Ecto neural progenitor cell (in vitro differentiated cells): ENCODE measurements around the gene KRT2.

ENCODE experiments used
- DNase-seq: peaks from one replicate; pipeline ENCODE4 v3.0.0-alpha.2; 2018; ENCODE audit warnings: low spot score

KRT2 gene

GRCh38 chr12:52615208-52615868 is 36.7 kb downstream of the KRT2 start:
- DNase-seq = peak; percentile 24

- DNase-seq = peak; percentile 39
Measured at GRCh38 chr12:52614381-52615207, 37.4 kb downstream of the KRT2 start.

- peak; percentile 31 for DNase-seq
Measured at GRCh38 chr12:52613384-52614030, 38.5 kb downstream of the KRT2 start.

- peak; percentile 17 for DNase-seq
Measured at GRCh38 chr12:52612431-52613383, 39.3 kb downstream of the KRT2 start.

GRCh38 chr12:52611080-52611468 is 40.9 kb downstream of the KRT2 start:
- peak; percentile 43 for DNase-seq

GRCh38 chr12:52608826-52609630 is 43.0 kb downstream of the KRT2 start:
- peak; percentile 34 for DNase-seq

GRCh38 chr12:52608161-52608560 is 43.9 kb downstream of the KRT2 start:
- peak; percentile 40 for DNase-seq

GRCh38 chr12:52607314-52607713 is 44.7 kb downstream of the KRT2 start:
- no peak for DNase-seq

- peak; percentile 20 for DNase-seq
Measured at GRCh38 chr12:52606581-52607218, 45.3 kb downstream of the KRT2 start.

GRCh38 chr12:52606096-52606495 is 45.9 kb downstream of the KRT2 start:
- DNase-seq = no peak

- DNase-seq = peak; percentile 21
Measured at GRCh38 chr12:52605542-52605941, 46.5 kb downstream of the KRT2 start.

- peak; percentile 33 for DNase-seq
Measured at GRCh38 chr12:52604859-52605258, 47.2 kb downstream of the KRT2 start.

- no peak for DNase-seq
Measured at GRCh38 chr12:52603314-52603713, 48.7 kb downstream of the KRT2 start.

- peak; percentile 30 for DNase-seq
Measured at GRCh38 chr12:52602552-52602951, 49.5 kb downstream of the KRT2 start.

GRCh38 chr12:52601671-52602070 is 50.3 kb downstream of the KRT2 start:
- DNase-seq = peak; percentile 36

- peak; percentile 43 for DNase-seq
Measured at GRCh38 chr12:52600941-52601481, 51.0 kb downstream of the KRT2 start, which contains the start of gene KRT72. KRT72 (minus strand) TSS chr12:52601463; CDS start chr12:52601452, 11 bp downstream.

GRCh38 chr12:52600475-52600874 is 51.5 kb downstream of the KRT2 start:
- DNase-seq = peak; percentile 23

- no peak for DNase-seq
Measured at GRCh38 chr12:52600071-52600470, 51.9 kb downstream of the KRT2 start.

GRCh38 chr12:52598966-52599365 is 53.0 kb downstream of the KRT2 start:
- no peak for DNase-seq
